ENCODE results near the gene BANF2. TPM values are rescaled to one million over a fixed set of nuclear protein-coding genes. Genes with fewer than 3 reads are reported as not detected.
A peak's percentile ranks its signal among the peaks of the same experiment; 100 is the strongest.
"Not testable (repeated sequence)": the region's sequence is repeated elsewhere in the genome, so short reads cannot be mapped to it uniquely, and the experiment has no call there.

BANF2 gene
- total RNA-seq, 6 experiments from 2014 or later: not detected

DNA sequence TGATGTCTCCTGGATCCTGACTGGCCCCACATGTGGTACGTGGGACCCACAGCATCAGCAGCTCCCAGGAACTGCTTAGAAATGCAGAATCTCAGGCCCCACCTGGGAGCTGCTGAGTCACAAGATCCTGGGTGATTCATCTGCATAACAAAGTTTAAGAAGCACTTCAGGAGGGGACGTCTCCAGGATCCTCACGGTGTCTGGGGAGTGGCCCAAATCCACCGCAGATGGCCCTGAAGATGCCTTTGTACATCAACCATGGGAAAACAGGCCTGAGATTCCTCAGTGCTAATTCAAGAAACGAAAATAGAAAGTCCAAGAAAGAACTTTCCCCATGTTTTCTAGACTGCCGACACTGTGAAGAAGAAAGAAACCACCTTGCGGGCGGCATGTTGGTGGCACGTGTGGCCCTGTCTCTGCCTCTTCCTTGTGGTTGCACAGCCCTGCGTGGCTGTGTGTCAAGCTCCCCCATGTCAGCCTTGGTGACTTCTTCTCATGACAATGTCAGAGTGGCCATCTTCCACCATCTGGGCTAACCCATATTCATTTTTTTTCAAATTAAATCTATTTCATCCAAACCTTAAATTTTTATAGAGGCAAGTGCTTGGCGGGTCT lies 43.8 kb upstream of the BANF2 start:
- Histone ChIP-seq H3K9me3 (no peaks in the 10 kb centered on the region), H3K4me3 (no peak overlapping the region), H3K27ac (no peak overlapping the region), H3K36me3 (peaks cover 0 to 36% (median 10%) of the 10 kb centered on the region in 4 donors), H3K4me1 (peaks cover 0 to 19% (median 8%) of the 10 kb centered on the region in 4 donors), H3K27me3 (no peaks in the 10 kb centered on the region)
- intact Hi-C loops (cut with DNase I): no loop called here
- 84% methylated on average over 8 of the region's 11 CpGs for WGBS (ENCODE audit: insufficient coverage, low coverage, low lambda C conversion rate, missing lambda C conversion rate)
- TF ChIP-seq, protein P1, sequence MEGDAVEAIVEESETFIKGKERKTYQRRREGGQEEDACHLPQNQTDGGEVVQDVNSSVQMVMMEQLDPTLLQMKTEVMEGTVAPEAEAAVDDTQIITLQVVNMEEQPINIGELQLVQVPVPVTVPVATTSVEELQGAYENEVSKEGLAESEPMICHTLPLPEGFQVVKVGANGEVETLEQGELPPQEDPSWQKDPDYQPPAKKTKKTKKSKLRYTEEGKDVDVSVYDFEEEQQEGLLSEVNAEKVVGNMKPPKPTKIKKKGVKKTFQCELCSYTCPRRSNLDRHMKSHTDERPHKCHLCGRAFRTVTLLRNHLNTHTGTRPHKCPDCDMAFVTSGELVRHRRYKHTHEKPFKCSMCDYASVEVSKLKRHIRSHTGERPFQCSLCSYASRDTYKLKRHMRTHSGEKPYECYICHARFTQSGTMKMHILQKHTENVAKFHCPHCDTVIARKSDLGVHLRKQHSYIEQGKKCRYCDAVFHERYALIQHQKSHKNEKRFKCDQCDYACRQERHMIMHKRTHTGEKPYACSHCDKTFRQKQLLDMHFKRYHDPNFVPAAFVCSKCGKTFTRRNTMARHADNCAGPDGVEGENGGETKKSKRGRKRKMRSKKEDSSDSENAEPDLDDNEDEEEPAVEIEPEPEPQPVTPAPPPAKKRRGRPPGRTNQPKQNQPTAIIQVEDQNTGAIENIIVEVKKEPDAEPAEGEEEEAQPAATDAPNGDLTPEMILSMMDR (IDR thresholded peaks at IDR 0.05): no peak
- no peak for TF ChIP-seq POLR2A (IDR thresholded peaks at IDR 0.05)
- DNase-seq: no peak
- no peak for ATAC-seq

DNA sequence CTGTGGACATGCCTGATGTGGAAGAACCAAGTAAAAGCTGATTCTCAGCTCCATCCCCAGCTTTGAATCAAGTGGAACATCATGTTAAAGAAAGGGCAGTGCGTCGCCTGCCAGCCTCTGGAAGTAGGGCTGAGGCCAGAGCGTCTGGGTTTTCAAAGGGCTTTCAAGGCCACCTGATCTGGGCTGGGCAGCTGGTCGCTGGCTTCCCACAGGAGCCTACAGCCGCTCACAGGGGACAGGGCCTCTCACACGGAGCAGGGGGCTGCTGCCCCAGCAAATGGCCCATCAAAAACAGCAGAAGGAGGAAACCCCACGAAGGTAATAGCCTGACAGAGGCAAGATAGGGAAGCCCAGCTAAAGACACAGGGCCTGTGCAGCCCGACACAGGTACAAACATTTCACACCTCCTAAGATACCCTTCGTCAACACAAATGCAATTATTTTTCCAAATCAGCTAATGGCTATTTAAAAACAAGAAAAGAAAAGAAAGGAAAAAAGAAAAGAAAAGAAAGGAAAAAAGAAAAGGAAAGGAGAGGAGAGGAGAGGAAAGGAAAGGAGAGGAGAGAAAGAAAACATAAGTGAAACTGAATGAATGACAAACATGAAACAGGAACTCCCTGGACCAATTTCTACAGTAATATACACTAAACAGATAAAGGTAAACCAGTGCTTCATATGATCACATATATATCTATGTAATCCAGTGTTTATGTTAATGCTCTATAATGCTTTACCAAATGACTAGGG lies 42.5 kb upstream of the BANF2 start:
- Histone ChIP-seq H3K9me3 (no peaks in the 10 kb centered on the region), H3K4me3 (no peak overlapping the region), H3K27me3 (no peaks in the 10 kb centered on the region), H3K4me1 (peaks cover 0 to 19% (median 8%) of the 10 kb centered on the region in 4 donors), H3K27ac (no peak overlapping the region), H3K36me3 (peaks cover 0 to 36% (median 10%) of the 10 kb centered on the region in 4 donors)
- ATAC-seq (no peak), DNase-seq (peak in 1 of 3 donors; percentile 31)
- no peak for TF ChIP-seq POLR2A (IDR thresholded peaks at IDR 0.05)
- TF ChIP-seq, protein P1 (IDR thresholded peaks at IDR 0.05): no peak
- WGBS (ENCODE audit: insufficient coverage, low coverage, low lambda C conversion rate, missing lambda C conversion rate): 72% methylated on average over 8 of the region's 9 CpGs
- intact Hi-C loops (cut with DNase I): no loop called here

DNA sequence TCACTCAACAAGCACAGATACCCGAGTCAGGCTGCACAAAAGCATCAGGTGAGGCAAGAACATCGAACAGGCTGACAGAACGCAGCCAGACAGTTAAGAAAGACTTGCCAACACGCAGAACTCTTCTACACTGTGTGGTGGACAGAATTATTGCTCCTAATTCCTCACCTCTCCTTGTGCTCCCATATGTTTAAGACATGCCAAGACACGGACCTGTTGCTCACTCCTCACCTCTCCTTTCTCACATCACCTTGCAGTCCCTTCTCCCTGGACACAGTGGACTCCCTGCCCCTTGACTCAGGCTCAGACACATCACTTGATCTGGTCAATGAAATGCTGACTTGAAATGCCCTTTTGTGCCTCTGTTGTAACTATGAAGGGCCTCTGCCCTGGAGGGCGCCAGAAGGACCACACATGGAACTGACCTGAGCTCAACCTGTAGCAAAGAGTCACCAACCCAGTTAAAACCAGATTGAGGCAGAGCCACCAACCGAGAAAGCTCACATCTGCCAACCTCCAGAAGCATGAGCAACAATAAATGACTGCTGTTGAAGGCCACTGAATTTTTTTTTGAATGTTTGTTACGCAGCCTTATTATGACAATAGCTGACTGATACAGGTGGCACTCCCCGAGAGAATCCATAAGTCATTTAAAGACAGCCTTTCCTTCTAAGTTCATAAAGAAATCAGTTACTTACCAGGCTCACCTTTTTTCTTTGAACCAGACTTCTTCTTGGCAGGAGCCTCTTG lies 41.7 kb upstream of the BANF2 start:
- H3K4me1 ChIP-seq: peaks cover 0 to 24% (median 11%) of the 10 kb centered on the region in 4 donors
- no peaks in the 10 kb centered on the region for H3K27me3 ChIP-seq
- no peaks in the 10 kb centered on the region for H3K9me3 ChIP-seq
- DNase-seq (peak in 1 of 3 donors; percentile 27), ATAC-seq (no peak)
- H3K4me3 ChIP-seq: no peak overlapping the region
- intact Hi-C loops (cut with DNase I): no loop called here
- H3K36me3 ChIP-seq: peaks cover 0 to 36% (median 10%) of the 10 kb centered on the region in 4 donors
- 88% methylated on average over 7 of the region's 9 CpGs for WGBS (ENCODE audit: insufficient coverage, low coverage, low lambda C conversion rate, missing lambda C conversion rate)
- TF ChIP-seq, protein P1 (IDR thresholded peaks at IDR 0.05): no peak
- TF ChIP-seq POLR2A (IDR thresholded peaks at IDR 0.05): no peak
- no peak overlapping the region for H3K27ac ChIP-seq

DNA sequence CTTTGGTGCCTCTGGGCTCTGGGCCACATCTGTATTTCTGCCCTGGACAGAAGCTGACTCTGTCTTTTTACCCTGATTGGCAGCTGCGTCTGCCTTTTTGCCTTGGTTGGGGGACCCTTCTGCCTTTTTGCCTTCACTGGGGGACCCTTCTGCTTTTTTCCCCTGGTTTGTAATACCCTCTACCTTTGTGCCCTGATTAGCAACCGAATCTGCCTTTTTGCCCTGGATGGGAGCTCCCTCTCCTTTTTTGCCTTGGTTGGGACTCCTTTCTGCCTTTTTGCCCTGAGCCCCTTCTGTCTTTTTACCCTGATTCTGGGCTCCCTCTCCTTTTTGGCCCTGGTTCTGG lies 41.1 kb upstream of the BANF2 start:
- H3K36me3 ChIP-seq: peaks cover 0 to 36% (median 10%) of the 10 kb centered on the region in 4 donors
- peak in 1 of 3 donors; percentile 14 for DNase-seq
- H3K27ac ChIP-seq: no peak overlapping the region
- ATAC-seq: no peak
- 95% methylated on average over 2 of the region's 2 CpGs for WGBS (ENCODE audit: insufficient coverage, low coverage, low lambda C conversion rate, missing lambda C conversion rate)
- peaks cover 0 to 30% (median 13%) of the 10 kb centered on the region in 4 donors for H3K4me1 ChIP-seq
- no peak overlapping the region for H3K4me3 ChIP-seq
- no peaks in the 10 kb centered on the region for H3K27me3 ChIP-seq
- peak; percentile 11 for TF ChIP-seq POLR2A (IDR thresholded peaks at IDR 0.05)
- TF ChIP-seq, protein P1 (IDR thresholded peaks at IDR 0.05): no peak
- intact Hi-C loops (cut with DNase I): no loop called here
- H3K9me3 ChIP-seq: no peaks in the 10 kb centered on the region

DNA sequence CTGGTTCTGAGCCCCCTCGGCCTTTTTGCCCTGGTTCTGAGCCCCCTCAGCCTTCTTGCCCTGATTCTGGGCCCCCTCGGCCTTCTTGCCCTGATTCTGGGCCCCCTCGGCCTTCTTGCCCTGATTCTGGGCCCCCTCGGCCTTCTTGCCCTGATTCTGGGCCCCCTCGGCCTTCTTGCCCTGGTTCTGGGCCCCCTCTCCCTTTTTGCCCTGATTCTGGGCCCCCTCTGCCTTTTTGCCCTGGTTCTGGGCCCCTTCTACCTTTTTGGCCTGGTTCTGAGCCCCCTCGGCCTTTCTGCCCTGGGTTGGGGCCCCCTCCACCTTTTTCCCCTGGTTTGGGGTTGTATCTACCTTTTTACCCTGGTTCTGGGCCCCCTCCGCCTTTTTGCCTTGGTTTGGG lies 40.4 kb upstream of the BANF2 start:
- Histone ChIP-seq H3K36me3 (peaks cover 0 to 34% (median 10%) of the 10 kb centered on the region in 4 donors), H3K4me1 (peaks cover 0 to 37% (median 15%) of the 10 kb centered on the region in 4 donors)
- H3K9me3 ChIP-seq; intact Hi-C loops (cut with DNase I); H3K27me3 ChIP-seq; H3K27ac ChIP-seq; H3K4me3 ChIP-seq; ATAC-seq: not testable (repeated sequence)
- 93% methylated on average over 6 of the region's 7 CpGs for WGBS (ENCODE audit: insufficient coverage, low coverage, low lambda C conversion rate, missing lambda C conversion rate)
- DNase-seq: peak in 1 of 3 donors; percentile 13
